GM18868 (cell line): ENCODE results near the gene UFSP2.

Experiments
- ATAC-seq: cut with Tn5 transposase; IDR thresholded peaks from one replicate; pipeline ENCODE4 v1.9.1; 2021; ENCODE audit warnings: mild to moderate bottlenecking, moderate library complexity; ENCODE audit not compliant: unreplicated experiment

The UFSP2 gene

GRCh38 chr4:185425647-185426352 lies at the start of gene UFSP2:
Gene UFSP2, minus strand, starts transcription at chr4:185425964. Its CDS starts 96 bp downstream, at chr4:185425868.
- peak; percentile 91 for ATAC-seq

- no peak for ATAC-seq
These were observed 47.5 kb upstream of the UFSP2 start for GRCh38 chr4:185473247-185473646.

GRCh38 chr4:185472103-185472542 lies 46.4 kb upstream of the UFSP2 start:
- peak; percentile 23 for ATAC-seq

- ATAC-seq, result peak; percentile 91
These were observed 45.7 kb upstream of the UFSP2 start, which contains the start of gene CCDC110 for GRCh38 chr4:185471235-185472102. Gene CCDC110, minus strand, starts transcription at chr4:185471733. Its CDS starts 50 bp downstream, at chr4:185471683.

GRCh38 chr4:185470501-185471195 lies 44.9 kb upstream of the UFSP2 start:
- peak; percentile 12 for ATAC-seq

- ATAC-seq, result no peak
These were observed 43.9 kb upstream of the UFSP2 start for GRCh38 chr4:185469580-185470154.

- no peak for ATAC-seq
These were observed 43.2 kb upstream of the UFSP2 start for GRCh38 chr4:185468999-185469398.

- ATAC-seq, result no peak
These were observed 42.2 kb upstream of the UFSP2 start for GRCh38 chr4:185467991-185468390.

GRCh38 chr4:185467101-185467500 lies 41.3 kb upstream of the UFSP2 start:
- ATAC-seq, result no peak

GRCh38 chr4:185465707-185466106 lies 39.9 kb upstream of the UFSP2 start:
- no peak for ATAC-seq

GRCh38 chr4:185464887-185465286 lies 39.1 kb upstream of the UFSP2 start:
- no peak for ATAC-seq

- ATAC-seq, result no peak
These were observed 38.4 kb upstream of the UFSP2 start for GRCh38 chr4:185464183-185464582.

- ATAC-seq, result no peak
These were observed 37.8 kb upstream of the UFSP2 start for GRCh38 chr4:185463541-185463940.

GRCh38 chr4:185461565-185461964 lies 35.8 kb upstream of the UFSP2 start:
- no peak for ATAC-seq

GRCh38 chr4:185457136-185457535 lies 31.4 kb upstream of the UFSP2 start:
- no peak for ATAC-seq

GRCh38 chr4:185456131-185456530 lies 30.4 kb upstream of the UFSP2 start:
- ATAC-seq, result no peak

- ATAC-seq, result no peak
These were observed 19.4 kb upstream of the UFSP2 start for GRCh38 chr4:185445209-185445608.

- ATAC-seq, result no peak
These were observed 15.7 kb upstream of the UFSP2 start for GRCh38 chr4:185441479-185441878.

- peak; percentile 91 for ATAC-seq
These were observed 12.0 kb upstream of the UFSP2 start for GRCh38 chr4:185437809-185438208.

GRCh38 chr4:185435466-185435865 lies 9.7 kb upstream of the UFSP2 start:
- ATAC-seq, result no peak

- ATAC-seq, result no peak
These were observed 3.9 kb upstream of the UFSP2 start for GRCh38 chr4:185429660-185430059.
